H9 (cell line): ENCODE data around the gene HEATR1. TPM values are rescaled to one million over a fixed set of nuclear protein-coding genes. Genes with fewer than 3 reads are reported as not detected.

ENCODE experiments used
- DNase-seq: peaks from one replicate; pipeline ENCODE4 v3.0.0-alpha.2; 2017
- H2AFZ ChIP-seq: one replicate; pipeline ENCODE4 v1.6.1; 2013; ENCODE audit warnings: mild to moderate bottlenecking, low read length, control low read depth, moderate library complexity
- H2AK5ac ChIP-seq: 2 replicates; pipeline ENCODE4 v1.6.1; 2013; ENCODE audit warnings: low read length, control low read depth, mixed read lengths; ENCODE audit not compliant: insufficient read length
- H2BK120ac ChIP-seq: one replicate; pipeline ENCODE4 v1.6.1; 2013; ENCODE audit warnings: low read depth, mild to moderate bottlenecking, low read length, control low read depth, inconsistent platforms; ENCODE audit not compliant: poor library complexity, severe bottlenecking
- H2BK12ac ChIP-seq: 2 replicates; pipeline ENCODE4 v1.6.1; 2013; ENCODE audit warnings: low read length, control low read depth, mixed read lengths, low read depth; ENCODE audit not compliant: insufficient read length
- H2BK15ac ChIP-seq: 2 replicates; pipeline ENCODE4 v1.6.1; 2013; ENCODE audit warnings: low read depth, low read length, control low read depth
- H2BK20ac ChIP-seq: one replicate; pipeline ENCODE4 v1.6.1; 2013; ENCODE audit warnings: low read depth, mild to moderate bottlenecking, low read length, control low read depth, inconsistent platforms; ENCODE audit not compliant: poor library complexity, severe bottlenecking
- H2BK5ac ChIP-seq: 2 replicates; pipeline ENCODE4 v1.6.1; 2013; ENCODE audit warnings: low read length, control low read depth, mixed read lengths; ENCODE audit not compliant: insufficient read length
- H3K14ac ChIP-seq: 2 replicates; pipeline ENCODE4 v1.6.1; 2013; ENCODE audit warnings: low read length, control low read depth; ENCODE audit not compliant: insufficient read depth
- H3K18ac ChIP-seq: 2 replicates; pipeline ENCODE4 v1.6.1; 2013; ENCODE audit warnings: low read depth, mild to moderate bottlenecking, mixed read lengths, low read length, control low read depth; ENCODE audit not compliant: insufficient read length
- H3K23ac ChIP-seq: 2 replicates; pipeline ENCODE4 v1.6.1; 2013; ENCODE audit warnings: low read length, control low read depth, mixed read lengths, low read depth; ENCODE audit not compliant: insufficient read length
- H3K23me2 ChIP-seq: 2 replicates; pipeline ENCODE4 v1.6.1; 2013; ENCODE audit warnings: low read depth, mild to moderate bottlenecking, mixed read lengths, low read length, control low read depth; ENCODE audit not compliant: insufficient read length, poor library complexity, severe bottlenecking
- H3K27ac ChIP-seq: 2 replicates; pipeline ENCODE4 v1.5.1; 2013; ENCODE audit warnings: low read length, control low read depth, mixed read lengths, low read depth; ENCODE audit not compliant: insufficient read length
- H3K27me3 ChIP-seq: 2 replicates; pipeline ENCODE4 v1.6.1; 2013; ENCODE audit warnings: low read length, control low read depth, inconsistent platforms; ENCODE audit not compliant: insufficient read depth
- H3K4ac ChIP-seq: 2 replicates; pipeline ENCODE4 v1.6.1; 2013; ENCODE audit warnings: low read depth, mild to moderate bottlenecking, control low read depth, inconsistent platforms, low read length, moderate library complexity
- H3K4me1 ChIP-seq: 2 replicates; pipeline ENCODE4 v1.6.1; 2013; ENCODE audit warnings: low read length, control low read depth, inconsistent platforms; ENCODE audit not compliant: insufficient read depth
- H3K4me2 ChIP-seq: 2 replicates; pipeline ENCODE4 v1.6.1; 2013; ENCODE audit warnings: low read length, control low read depth, mixed read lengths; ENCODE audit not compliant: insufficient read length, insufficient read depth
- H3K56ac ChIP-seq: 2 replicates; pipeline ENCODE4 v1.6.1; 2013; ENCODE audit warnings: low read depth, mild to moderate bottlenecking, mixed read lengths, low read length, control low read depth; ENCODE audit not compliant: insufficient read length
- H3K79me1 ChIP-seq: 2 replicates; pipeline ENCODE4 v1.6.1; 2013; ENCODE audit warnings: low read depth, mild to moderate bottlenecking, moderate library complexity, low read length, control low read depth, inconsistent platforms; ENCODE audit not compliant: insufficient read depth, poor library complexity, severe bottlenecking
- H3K79me2 ChIP-seq: 2 replicates; pipeline ENCODE4 v1.6.1; 2013; ENCODE audit warnings: low read length, control low read depth, inconsistent platforms; ENCODE audit not compliant: insufficient read depth
- H3K9ac ChIP-seq: 2 replicates; pipeline ENCODE4 v1.6.1; 2013; ENCODE audit warnings: low read length, control low read depth, mixed read lengths; ENCODE audit not compliant: insufficient read length; ENCODE audit errors: extremely low read depth
- H3K9me3 ChIP-seq: one replicate; pipeline ENCODE4 v1.6.1; 2013; ENCODE audit warnings: low read depth, low read length, inconsistent platforms; ENCODE audit not compliant: control insufficient read depth
- H3T11ph ChIP-seq: one replicate; pipeline ENCODE4 v1.6.1; 2013; ENCODE audit warnings: mild to moderate bottlenecking, low read length, control low read depth, inconsistent platforms
- H4K20me1 ChIP-seq: one replicate; pipeline ENCODE4 v1.6.1; 2013; ENCODE audit not compliant: control insufficient read depth, insufficient read length, insufficient read depth
- H4K5ac ChIP-seq: 2 replicates; pipeline ENCODE4 v1.6.1; 2013; ENCODE audit warnings: low read depth, mild to moderate bottlenecking, mixed read lengths, low read length, control low read depth; ENCODE audit not compliant: insufficient read length
- H4K8ac ChIP-seq: replicated peaks from 2 replicates; pipeline ENCODE4 v1.6.1; 2013; ENCODE audit warnings: low read length, control low read depth, mixed read lengths, low read depth; ENCODE audit not compliant: insufficient read length
- H4K91ac ChIP-seq: 2 replicates; pipeline ENCODE4 v1.6.1; 2013; ENCODE audit warnings: low read depth, mild to moderate bottlenecking, moderate library complexity, mixed read lengths, low read length, control low read depth; ENCODE audit not compliant: insufficient read length
- H3K27ac Mint-ChIP-seq, 3 experiments: 2 replicates in 2 of 3; 3 replicates in 1 of 3; pipeline ENCODE4 v1.8.0; 2020 to 2021; ENCODE audit warnings: mixed read lengths in 3 of 3, mild to moderate bottlenecking in 1 of 3, moderate library complexity in 1 of 3
- H3K27me3 Mint-ChIP-seq: 2 replicates; pipeline ENCODE4 v1.8.0; 2021; ENCODE audit warnings: low read depth, mild to moderate bottlenecking, moderate library complexity, mixed read lengths
- H3K36me3 Mint-ChIP-seq, 3 experiments: 2 replicates in 2 of 3; 3 replicates in 1 of 3; pipeline ENCODE4 v1.8.0; 2020 to 2021; ENCODE audit warnings: low read depth in 3 of 3, mixed read lengths in 3 of 3; ENCODE audit not compliant: insufficient read depth in 1 of 3
- H3K4me1 Mint-ChIP-seq, 2 experiments: 2 replicates each; pipeline ENCODE4 v1.8.0; 2020; ENCODE audit warnings: mixed read lengths in 2 of 2
- H3K4me3 Mint-ChIP-seq, 2 experiments: 2 replicates in 1 of 2; 3 replicates in 1 of 2; pipeline ENCODE4 v1.8.0; 2020 to 2021; ENCODE audit warnings: mild to moderate bottlenecking in 2 of 2, mixed read lengths in 2 of 2, moderate library complexity in 1 of 2
- H3K9me3 Mint-ChIP-seq, 2 experiments: 2 replicates in 1 of 2; 3 replicates in 1 of 2; pipeline ENCODE4 v1.8.0; 2020; ENCODE audit warnings: mild to moderate bottlenecking in 2 of 2, mixed read lengths in 2 of 2, moderate library complexity in 1 of 2
- WGBS: extraction: QIAGEN DNeasy Blood & Tissue Kit; methylation state at CpG from one replicate; pipeline ENCODE4 v1.1.7; 2013; ENCODE audit warnings: missing lambda C conversion rate, low lambda C conversion rate, mixed read lengths; ENCODE audit not compliant: insufficient read length; ENCODE audit errors: extremely low coverage; 5-methylcytosine and 5-hydroxymethylcytosine counted together
- total RNA-seq: library from RNA; stranded (reverse); gene quantifications from 2 replicates; pipeline ENCODE4 v1.2.1, GENCODE V29; 2021
- TF ChIP-seq, protein P1 (sequence below): fragments of 200-600 bp; sonication (generic); conservative IDR thresholded peaks from 3 replicates; pipeline ENCODE4 v1.8.0; 2021; ENCODE audit warnings: antibody characterized with exemption, mild to moderate bottlenecking

Gene HEATR1
- total RNA-seq, 1 experiment from 2014 or later: 88.2 TPM

DNA sequence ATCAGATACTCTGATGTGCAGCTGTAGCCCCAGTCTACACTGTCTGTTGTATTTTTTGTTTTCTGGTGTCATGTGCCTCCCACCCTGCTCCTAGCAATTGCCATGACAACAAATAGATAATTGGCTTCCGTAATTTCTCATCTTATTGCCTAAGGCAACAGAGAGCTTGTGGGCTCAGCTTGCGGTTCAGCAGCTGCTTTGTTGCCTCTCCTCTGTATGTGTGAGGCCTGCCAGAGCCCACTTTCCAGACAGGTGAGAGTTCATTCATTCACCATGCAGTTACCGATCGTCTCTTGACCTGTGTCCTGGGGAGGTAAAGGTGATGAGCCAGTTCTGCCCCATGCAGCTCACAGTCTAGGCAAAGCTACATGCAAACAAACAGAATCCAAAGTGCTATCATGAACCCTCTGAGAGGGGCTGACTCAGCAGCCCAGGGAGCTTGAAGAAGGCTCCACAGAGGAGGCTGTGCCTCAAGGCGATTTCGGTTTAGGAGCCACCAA lies 68.6 kb downstream of the HEATR1 start:
- H3K23ac ChIP-seq: no peak overlapping the region
- H2AK5ac ChIP-seq: no peak overlapping the region
- H3K9ac ChIP-seq: no peak overlapping the region
- H3K79me2 ChIP-seq: no peaks in the 10 kb centered on the region
- no peaks in the 10 kb centered on the region for H3K79me1 ChIP-seq
- H3K4me3 Mint-ChIP-seq: no peak overlapping the region
- H3K9me3 ChIP-seq: no peaks in the 10 kb centered on the region
- H2AFZ ChIP-seq: no peak overlapping the region
- no peak overlapping the region for H2BK5ac ChIP-seq
- no peak overlapping the region for H3K4ac ChIP-seq
- H4K8ac ChIP-seq: no peak overlapping the region
- no peak overlapping the region for H3K14ac ChIP-seq
- H2BK20ac ChIP-seq: no peak overlapping the region
- peaks cover 0 to 11% (median 0%) of the 10 kb centered on the region in 3 experiments; a peak in 2 of 7 replicates for H3K36me3 Mint-ChIP-seq
- H4K20me1 ChIP-seq: no peaks in the 10 kb centered on the region
- H2BK12ac ChIP-seq: no peak overlapping the region
- no peaks in the 10 kb centered on the region for H3K27me3 ChIP-seq
- no peak for DNase-seq
- no peaks in the 10 kb centered on the region for H3K27me3 Mint-ChIP-seq
- no peak overlapping the region for H3K56ac ChIP-seq
- no peaks in the 10 kb centered on the region; a peak in 1 of 5 replicates for H3K9me3 Mint-ChIP-seq
- H3K4me1 ChIP-seq: no peaks in the 10 kb centered on the region
- H3T11ph ChIP-seq: no peak overlapping the region
- H3K27ac ChIP-seq: no peak overlapping the region
- no peak overlapping the region for H4K5ac ChIP-seq
- no peak overlapping the region for H2BK120ac ChIP-seq
- peaks cover 2% of the 10 kb centered on the region in 2 experiments; a peak in 1 of 4 replicates for H3K4me1 Mint-ChIP-seq
- H2BK15ac ChIP-seq: no peak overlapping the region
- peak overlapping the region in 2 of 3 experiments; percentile 5 to 75; a peak in 1 of 7 replicates for H3K27ac Mint-ChIP-seq
- no peak overlapping the region for H3K4me2 ChIP-seq
- no peak overlapping the region for H3K18ac ChIP-seq
- WGBS: no CpG with 5 or more reads among the region's 6 CpGs
- TF ChIP-seq, protein P1, sequence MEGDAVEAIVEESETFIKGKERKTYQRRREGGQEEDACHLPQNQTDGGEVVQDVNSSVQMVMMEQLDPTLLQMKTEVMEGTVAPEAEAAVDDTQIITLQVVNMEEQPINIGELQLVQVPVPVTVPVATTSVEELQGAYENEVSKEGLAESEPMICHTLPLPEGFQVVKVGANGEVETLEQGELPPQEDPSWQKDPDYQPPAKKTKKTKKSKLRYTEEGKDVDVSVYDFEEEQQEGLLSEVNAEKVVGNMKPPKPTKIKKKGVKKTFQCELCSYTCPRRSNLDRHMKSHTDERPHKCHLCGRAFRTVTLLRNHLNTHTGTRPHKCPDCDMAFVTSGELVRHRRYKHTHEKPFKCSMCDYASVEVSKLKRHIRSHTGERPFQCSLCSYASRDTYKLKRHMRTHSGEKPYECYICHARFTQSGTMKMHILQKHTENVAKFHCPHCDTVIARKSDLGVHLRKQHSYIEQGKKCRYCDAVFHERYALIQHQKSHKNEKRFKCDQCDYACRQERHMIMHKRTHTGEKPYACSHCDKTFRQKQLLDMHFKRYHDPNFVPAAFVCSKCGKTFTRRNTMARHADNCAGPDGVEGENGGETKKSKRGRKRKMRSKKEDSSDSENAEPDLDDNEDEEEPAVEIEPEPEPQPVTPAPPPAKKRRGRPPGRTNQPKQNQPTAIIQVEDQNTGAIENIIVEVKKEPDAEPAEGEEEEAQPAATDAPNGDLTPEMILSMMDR: no peak
- no peaks in the 10 kb centered on the region for H3K23me2 ChIP-seq
- no peak overlapping the region for H4K91ac ChIP-seq
